ENCODE data around the gene KANSL1. TPM values are rescaled to one million over a fixed set of nuclear protein-coding genes. Genes with fewer than 3 reads are reported as not detected.

Gene KANSL1
- total RNA-seq, 1 experiment from 2014 or later = 72.7 TPM

DNA sequence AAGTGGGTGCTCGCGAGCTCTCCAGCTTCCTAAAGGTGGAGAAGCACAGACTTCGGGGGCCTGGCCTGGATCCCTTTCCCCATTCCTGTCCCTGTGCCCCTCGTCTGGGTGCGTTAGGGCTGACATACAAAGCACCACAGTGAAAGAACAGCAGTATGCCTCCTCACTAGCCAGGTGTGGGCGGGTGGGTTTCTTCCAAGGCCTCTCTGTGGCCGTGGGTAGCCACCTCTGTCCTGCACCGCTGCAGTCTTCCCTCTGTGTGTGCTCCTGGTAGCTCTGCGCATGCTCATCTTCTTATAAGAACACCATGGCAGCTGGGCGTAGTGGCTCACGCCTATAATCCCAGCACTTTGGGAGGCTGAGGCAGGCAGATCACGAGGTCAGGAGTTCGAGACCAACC, 196.1 kb downstream of the KANSL1 start:
- no peaks in the 10 kb centered on the region for H3K36me3 Mint-ChIP-seq
- ATAC-seq = no peak
- no peaks in the 10 kb centered on the region for H3K27me3 Mint-ChIP-seq (ENCODE audit: low read depth)
- CTCF ChIA-PET = no interaction called here
- TF ChIP-seq, protein P1, sequence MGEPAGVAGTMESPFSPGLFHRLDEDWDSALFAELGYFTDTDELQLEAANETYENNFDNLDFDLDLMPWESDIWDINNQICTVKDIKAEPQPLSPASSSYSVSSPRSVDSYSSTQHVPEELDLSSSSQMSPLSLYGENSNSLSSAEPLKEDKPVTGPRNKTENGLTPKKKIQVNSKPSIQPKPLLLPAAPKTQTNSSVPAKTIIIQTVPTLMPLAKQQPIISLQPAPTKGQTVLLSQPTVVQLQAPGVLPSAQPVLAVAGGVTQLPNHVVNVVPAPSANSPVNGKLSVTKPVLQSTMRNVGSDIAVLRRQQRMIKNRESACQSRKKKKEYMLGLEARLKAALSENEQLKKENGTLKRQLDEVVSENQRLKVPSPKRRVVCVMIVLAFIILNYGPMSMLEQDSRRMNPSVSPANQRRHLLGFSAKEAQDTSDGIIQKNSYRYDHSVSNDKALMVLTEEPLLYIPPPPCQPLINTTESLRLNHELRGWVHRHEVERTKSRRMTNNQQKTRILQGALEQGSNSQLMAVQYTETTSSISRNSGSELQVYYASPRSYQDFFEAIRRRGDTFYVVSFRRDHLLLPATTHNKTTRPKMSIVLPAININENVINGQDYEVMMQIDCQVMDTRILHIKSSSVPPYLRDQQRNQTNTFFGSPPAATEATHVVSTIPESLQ (CRISPR knock-in tag; IDR thresholded peaks at IDR 0.05) = no peak
- TF ChIP-seq JUN (CRISPR knock-in tag; IDR thresholded peaks at IDR 0.05) = no peak
- TF ChIP-seq FOXK1 (CRISPR knock-in tag; IDR thresholded peaks at IDR 0.05) = no peak
- TF ChIP-seq ZNF232 (CRISPR knock-in tag; IDR thresholded peaks at IDR 0.05) = no peak
- no peak for TF ChIP-seq ZNF121 (CRISPR knock-in tag; IDR thresholded peaks at IDR 0.05)
- no peak for TF ChIP-seq MXD4 (CRISPR knock-in tag; IDR thresholded peaks at IDR 0.05; ENCODE audit: borderline replicate concordance)
- TF ChIP-seq, protein P2, sequence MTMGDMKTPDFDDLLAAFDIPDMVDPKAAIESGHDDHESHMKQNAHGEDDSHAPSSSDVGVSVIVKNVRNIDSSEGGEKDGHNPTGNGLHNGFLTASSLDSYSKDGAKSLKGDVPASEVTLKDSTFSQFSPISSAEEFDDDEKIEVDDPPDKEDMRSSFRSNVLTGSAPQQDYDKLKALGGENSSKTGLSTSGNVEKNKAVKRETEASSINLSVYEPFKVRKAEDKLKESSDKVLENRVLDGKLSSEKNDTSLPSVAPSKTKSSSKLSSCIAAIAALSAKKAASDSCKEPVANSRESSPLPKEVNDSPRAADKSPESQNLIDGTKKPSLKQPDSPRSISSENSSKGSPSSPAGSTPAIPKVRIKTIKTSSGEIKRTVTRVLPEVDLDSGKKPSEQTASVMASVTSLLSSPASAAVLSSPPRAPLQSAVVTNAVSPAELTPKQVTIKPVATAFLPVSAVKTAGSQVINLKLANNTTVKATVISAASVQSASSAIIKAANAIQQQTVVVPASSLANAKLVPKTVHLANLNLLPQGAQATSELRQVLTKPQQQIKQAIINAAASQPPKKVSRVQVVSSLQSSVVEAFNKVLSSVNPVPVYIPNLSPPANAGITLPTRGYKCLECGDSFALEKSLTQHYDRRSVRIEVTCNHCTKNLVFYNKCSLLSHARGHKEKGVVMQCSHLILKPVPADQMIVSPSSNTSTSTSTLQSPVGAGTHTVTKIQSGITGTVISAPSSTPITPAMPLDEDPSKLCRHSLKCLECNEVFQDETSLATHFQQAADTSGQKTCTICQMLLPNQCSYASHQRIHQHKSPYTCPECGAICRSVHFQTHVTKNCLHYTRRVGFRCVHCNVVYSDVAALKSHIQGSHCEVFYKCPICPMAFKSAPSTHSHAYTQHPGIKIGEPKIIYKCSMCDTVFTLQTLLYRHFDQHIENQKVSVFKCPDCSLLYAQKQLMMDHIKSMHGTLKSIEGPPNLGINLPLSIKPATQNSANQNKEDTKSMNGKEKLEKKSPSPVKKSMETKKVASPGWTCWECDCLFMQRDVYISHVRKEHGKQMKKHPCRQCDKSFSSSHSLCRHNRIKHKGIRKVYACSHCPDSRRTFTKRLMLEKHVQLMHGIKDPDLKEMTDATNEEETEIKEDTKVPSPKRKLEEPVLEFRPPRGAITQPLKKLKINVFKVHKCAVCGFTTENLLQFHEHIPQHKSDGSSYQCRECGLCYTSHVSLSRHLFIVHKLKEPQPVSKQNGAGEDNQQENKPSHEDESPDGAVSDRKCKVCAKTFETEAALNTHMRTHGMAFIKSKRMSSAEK (CRISPR knock-in tag; IDR thresholded peaks at IDR 0.05; ENCODE audit: borderline replicate concordance) = no peak
- TF ChIP-seq RORB (CRISPR knock-in tag; IDR thresholded peaks at IDR 0.05) = no peak
- TF ChIP-seq TP53 (CRISPR knock-in tag; IDR thresholded peaks at IDR 0.05) = no peak
- TF ChIP-seq, protein P3, sequence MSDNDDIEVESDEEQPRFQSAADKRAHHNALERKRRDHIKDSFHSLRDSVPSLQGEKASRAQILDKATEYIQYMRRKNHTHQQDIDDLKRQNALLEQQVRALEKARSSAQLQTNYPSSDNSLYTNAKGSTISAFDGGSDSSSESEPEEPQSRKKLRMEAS (CRISPR knock-in tag; IDR thresholded peaks at IDR 0.05) = no peak
- no peak for TF ChIP-seq NR2C2 (CRISPR knock-in tag; IDR thresholded peaks at IDR 0.05)
- TF ChIP-seq, protein P4, sequence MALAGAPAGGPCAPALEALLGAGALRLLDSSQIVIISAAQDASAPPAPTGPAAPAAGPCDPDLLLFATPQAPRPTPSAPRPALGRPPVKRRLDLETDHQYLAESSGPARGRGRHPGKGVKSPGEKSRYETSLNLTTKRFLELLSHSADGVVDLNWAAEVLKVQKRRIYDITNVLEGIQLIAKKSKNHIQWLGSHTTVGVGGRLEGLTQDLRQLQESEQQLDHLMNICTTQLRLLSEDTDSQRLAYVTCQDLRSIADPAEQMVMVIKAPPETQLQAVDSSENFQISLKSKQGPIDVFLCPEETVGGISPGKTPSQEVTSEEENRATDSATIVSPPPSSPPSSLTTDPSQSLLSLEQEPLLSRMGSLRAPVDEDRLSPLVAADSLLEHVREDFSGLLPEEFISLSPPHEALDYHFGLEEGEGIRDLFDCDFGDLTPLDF (CRISPR knock-in tag; IDR thresholded peaks at IDR 0.05) = no peak
- no peak for TF ChIP-seq HMGA2 (CRISPR knock-in tag; IDR thresholded peaks at IDR 0.05)
- no peak for TF ChIP-seq MYBL2 (CRISPR knock-in tag; IDR thresholded peaks at IDR 0.05)
- no peak for TF ChIP-seq JAZF1 (CRISPR knock-in tag; IDR thresholded peaks at IDR 0.05)
- no peak for TF ChIP-seq RELA (CRISPR knock-in tag; IDR thresholded peaks at IDR 0.05; ENCODE audit: borderline replicate concordance)
- no peak for TF ChIP-seq ZBTB21 (CRISPR knock-in tag; IDR thresholded peaks at IDR 0.05; ENCODE audit: borderline replicate concordance)
- no peak for TF ChIP-seq CREM (CRISPR knock-in tag; IDR thresholded peaks at IDR 0.05)
- TF ChIP-seq EMX1 (CRISPR knock-in tag; IDR thresholded peaks at IDR 0.05) = no peak
- TF ChIP-seq, protein P5, sequence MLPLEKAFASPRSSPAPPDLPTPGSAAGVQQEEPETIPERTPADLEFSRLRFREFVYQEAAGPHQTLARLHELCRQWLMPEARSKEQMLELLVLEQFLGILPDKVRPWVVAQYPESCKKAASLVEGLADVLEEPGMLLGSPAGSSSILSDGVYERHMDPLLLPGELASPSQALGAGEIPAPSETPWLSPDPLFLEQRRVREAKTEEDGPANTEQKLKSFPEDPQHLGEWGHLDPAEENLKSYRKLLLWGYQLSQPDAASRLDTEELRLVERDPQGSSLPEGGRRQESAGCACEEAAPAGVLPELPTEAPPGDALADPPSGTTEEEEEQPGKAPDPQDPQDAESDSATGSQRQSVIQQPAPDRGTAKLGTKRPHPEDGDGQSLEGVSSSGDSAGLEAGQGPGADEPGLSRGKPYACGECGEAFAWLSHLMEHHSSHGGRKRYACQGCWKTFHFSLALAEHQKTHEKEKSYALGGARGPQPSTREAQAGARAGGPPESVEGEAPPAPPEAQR (CRISPR knock-in tag; IDR thresholded peaks at IDR 0.05) = no peak
- no peak for DNase-seq (ENCODE audit: low spot score)
- H3K4me1 Mint-ChIP-seq = peaks cover 12% of the 10 kb centered on the region; the same call in 1 of the 2 replicates
- no peak overlapping the region for H3K27ac Mint-ChIP-seq
- no peak overlapping the region for H3K4me3 Mint-ChIP-seq
- no peaks in the 10 kb centered on the region for H3K9me3 Mint-ChIP-seq
- POLR2A ChIA-PET = no interaction called here

All from WTC11 (cell line).